GM12878 (cell line): ENCODE results near the gene TRAF2. TPM values are rescaled to one million over a fixed set of nuclear protein-coding genes. Genes with fewer than 3 reads are reported as not detected.

Experiments
- ATAC-seq: fragments of 200-7000 bp; cut with Tn5 transposase; 3 replicates; pipeline ENCODE4 v1.9.1; 2020; ENCODE audit warnings: mild to moderate bottlenecking, moderate library complexity
- BruUV-seq: library from RNA; stranded (reverse); fragments of 400-500 nt; replicated peaks from 2 replicates; lab custom pipeline; 2021; lab: Mats Ljungman, UMichigan
- CTCF ChIA-PET: fragments of 300-600 bp; sonication (Branson Sonifier 250); formaldehyde crosslinking; extraction: SDS; loops from one replicate; lab custom pipeline; 2021; ENCODE audit warnings: inconsistent platforms; lab: Yijun Ruan, JAX
- POLR2A ChIA-PET: fragments of 350-600 bp; formaldehyde crosslinking; extraction: SDS; loops from one replicate; lab custom pipeline; 2021; ENCODE audit warnings: inconsistent platforms; lab: Charles Lee
- RAD21 ChIA-PET: fragments of 300-600 bp; sonication (Branson Sonifier 250); formaldehyde crosslinking; loops from one replicate; lab custom pipeline; 2023; ENCODE audit warnings: antibody characterized with exemption; ENCODE audit not compliant: unreplicated experiment; lab: Charles Lee
- SMC1A ChIA-PET: fragments of 300-600 bp; sonication (Branson Sonifier 250); formaldehyde crosslinking; loops from one replicate; lab custom pipeline; 2023; ENCODE audit not compliant: unreplicated experiment, uncharacterized antibody; lab: Charles Lee
- DNase-seq: peaks from one replicate; pipeline ENCODE4 v3.0.0-alpha.2; 2011; ENCODE audit warnings: low read depth, low spot score
- FAIRE-seq: peaks from 3 replicates; lab custom pipeline; 2011; peaks lifted over from hg19 to GRCh38; lab: Jason Lieb, UNC
- H2AFZ ChIP-seq: 2 replicates; pipeline ENCODE4 v1.6.0; 2011; ENCODE audit warnings: low read depth, low read length, control low read depth; ENCODE audit not compliant: control insufficient read depth
- H3K27ac ChIP-seq: 2 replicates; pipeline ENCODE4 v1.5.1; 2011; ENCODE audit warnings: control low read depth; ENCODE audit not compliant: control insufficient read depth, insufficient read depth
- H3K27me3 ChIP-seq, 2 experiments: replicated peaks in 1 of 2; 2 replicates each; pipeline versions ENCODE4 v1.6.0 to v1.6.1; 2011; ENCODE audit warnings: low read length in 1 of 2; ENCODE audit not compliant: control insufficient read depth in 2 of 2, insufficient read depth in 2 of 2
- H3K36me3 ChIP-seq, 2 experiments: 2 replicates each; pipeline ENCODE4 v1.5.1; 2011; ENCODE audit warnings: low read length in 1 of 2; ENCODE audit not compliant: control insufficient read depth in 2 of 2, insufficient read depth in 2 of 2
- H3K4me1 ChIP-seq: 2 replicates; pipeline ENCODE4 v1.6.1; 2011; ENCODE audit warnings: mild to moderate bottlenecking, low read length, moderate library complexity, mixed read lengths; ENCODE audit not compliant: control insufficient read depth, insufficient read depth
- H3K4me2 ChIP-seq: 2 replicates; pipeline ENCODE4 v1.6.0; 2011; ENCODE audit warnings: control low read depth; ENCODE audit not compliant: control insufficient read depth, insufficient read depth
- H3K4me3 ChIP-seq: fragments of 200-600 bp; sonication (generic); 2 replicates; pipeline ENCODE4 v1.5.1; 2016
- H3K79me2 ChIP-seq: 2 replicates; pipeline ENCODE4 v1.6.0; 2011; ENCODE audit warnings: low read length; ENCODE audit not compliant: control insufficient read depth, insufficient read depth
- H3K9ac ChIP-seq: 2 replicates; pipeline ENCODE4 v1.8.0; 2011; ENCODE audit warnings: low read length, control low read depth, mixed read lengths; ENCODE audit not compliant: control insufficient read depth, insufficient read depth
- H3K9me3 ChIP-seq: replicated peaks from 3 replicates; pipeline ENCODE4 v1.5.1; 2011; ENCODE audit warnings: mild to moderate bottlenecking, low read length; ENCODE audit not compliant: control insufficient read depth, insufficient read depth
- H4K20me1 ChIP-seq: 2 replicates; pipeline ENCODE4 v1.6.0; 2011; ENCODE audit not compliant: control insufficient read depth, insufficient read depth
- BMI1 ChIP-seq: fragments of 450-650 bp; IDR thresholded peaks from 2 replicates; pipeline ENCODE4 v1.6.1; 2016; ENCODE audit warnings: mild to moderate bottlenecking, moderate library complexity, borderline replicate concordance
- DPF2 ChIP-seq: fragments of 450-650 bp; IDR thresholded peaks from 2 replicates; pipeline ENCODE4 v1.6.1; 2017; ENCODE audit warnings: mild to moderate bottlenecking
- ETV6 ChIP-seq, 2 experiments: fragments of 450-650 bp in 1 of 2; IDR thresholded peaks in 1 of 2; conservative IDR thresholded peaks in 1 of 2; 2 replicates each; pipeline ENCODE4 v1.6.1; 2014; ENCODE audit warnings: antibody characterized with exemption in 1 of 2, borderline replicate concordance in 1 of 2, low read depth in 1 of 2, mild to moderate bottlenecking in 1 of 2, moderate library complexity in 1 of 2
- FOXK2 ChIP-seq: fragments of 450-650 bp; IDR thresholded peaks from 2 replicates; pipeline ENCODE4 v1.6.1; 2017; ENCODE audit warnings: mild to moderate bottlenecking, moderate library complexity
- NBN ChIP-seq: fragments of 450-650 bp; IDR thresholded peaks from 2 replicates; pipeline ENCODE4 v1.6.1; 2016
- NR2F1 ChIP-seq: fragments of 450-650 bp; conservative IDR thresholded peaks from 2 replicates; pipeline ENCODE4 v1.6.1; 2017; ENCODE audit warnings: mild to moderate bottlenecking
- RAD21 ChIP-seq: IDR thresholded peaks from 2 replicates; pipeline ENCODE4 v1.6.1; 2011; ENCODE audit warnings: mild to moderate bottlenecking, low read depth, low read length, moderate library complexity; ENCODE audit not compliant: insufficient read depth
- SREBF2 ChIP-seq: IDR thresholded peaks from 2 replicates; pipeline ENCODE4 v1.6.1; 2012; ENCODE audit warnings: mild to moderate bottlenecking, low read length
- SRF ChIP-seq, 2 experiments: IDR thresholded peaks; 2 replicates each; pipeline ENCODE4 v1.6.1; 2011; ENCODE audit warnings: low read depth in 2 of 2, low read length in 2 of 2, mild to moderate bottlenecking in 1 of 2, moderate library complexity in 1 of 2
- SUPT20H ChIP-seq: IDR thresholded peaks from 2 replicates; pipeline ENCODE4 v1.6.1; 2011; ENCODE audit warnings: low read depth, mild to moderate bottlenecking, low read length, moderate library complexity, borderline replicate concordance; ENCODE audit not compliant: control insufficient read depth
- TARDBP ChIP-seq: IDR thresholded peaks from 2 replicates; pipeline ENCODE4 v1.6.1; 2016; ENCODE audit warnings: borderline replicate concordance
- YBX1 ChIP-seq: fragments of 450-650 bp; IDR thresholded peaks from 2 replicates; pipeline ENCODE4 v1.6.1; 2016; ENCODE audit warnings: antibody characterized with exemption
- ZNF207 ChIP-seq: fragments of 450-650 bp; IDR thresholded peaks from 2 replicates; pipeline ENCODE4 v1.6.1; 2014; ENCODE audit warnings: antibody characterized with exemption, mild to moderate bottlenecking, borderline replicate concordance
- ZNF384 ChIP-seq: IDR thresholded peaks from 2 replicates; pipeline ENCODE4 v1.6.1; 2012; ENCODE audit warnings: low read depth, mild to moderate bottlenecking, low read length, improper control_type of control experiment, borderline replicate concordance
- WGBS: methylation state at CpG from one replicate; pipeline ENCODE4 v1.1.6; 2016; ENCODE audit warnings: low lambda C conversion rate; ENCODE audit not compliant: insufficient replicate concordance, insufficient coverage; ENCODE audit errors: missing lambda C conversion rate; 5-methylcytosine and 5-hydroxymethylcytosine counted together
- in situ Hi-C: fragments of 300-500 bp; cut with MboI; formaldehyde crosslinking; loops from 9 replicates; pipeline ENCODE4 v1.14.3; 2018; ENCODE audit warnings: mixed read lengths
- intact Hi-C: fragments of 100-400 bp; cut with micrococcal nuclease; formaldehyde crosslinking; loops from one replicate; pipeline ENCODE4 v1.14.2; 2022; ENCODE audit not compliant: unreplicated experiment
- polyA plus RNA-seq, 11 experiments: library from polyadenylated mRNA; depleted of rRNA in 4 of 11; unstranded in 6 of 11; stranded (reverse) in 5 of 11; fragments of >200 nt; fragmentation: Nextera tagmentation in 4 of 11; fragmentation: Illumina TruSeq in 1 of 11; extraction: Ambion mirVana in 4 of 11; extraction: Trizol in 1 of 11; gene quantifications; 1 replicate in 1 of 11; 2 replicates in 10 of 11; pipeline versions ENCODE4 v1.2.1 to v1.2.3, GENCODE V29; 2011 to 2016; ENCODE audit warnings: inconsistent platforms in 2 of 11, missing spikeins in 2 of 11, low read depth in 1 of 11
- total RNA-seq, 4 experiments: library from RNA; depleted of rRNA in 3 of 4; stranded (reverse); fragments of >200 nt in 3 of 4; fragmentation: Illumina TruSeq in 1 of 4; extraction: Trizol in 1 of 4; gene quantifications; 2 replicates each; pipeline versions ENCODE4 v1.2.1 to v1.2.3, GENCODE V29; 2013 to 2021
- TF ChIP-seq, protein P1 (sequence below): IDR thresholded peaks from 2 replicates; pipeline ENCODE4 v1.6.1; 2011; ENCODE audit warnings: borderline replicate concordance, low read depth, mild to moderate bottlenecking, moderate library complexity, mixed read lengths, low read length; ENCODE audit not compliant: insufficient read depth; ENCODE audit errors: extremely low read length
- TF ChIP-seq, protein P2 (sequence below): fragments of 450-650 bp; IDR thresholded peaks from 2 replicates; pipeline ENCODE4 v1.6.1; 2014; ENCODE audit warnings: mild to moderate bottlenecking
- TF ChIP-seq, protein P3 (sequence below): fragments of 450-650 bp; IDR thresholded peaks from 2 replicates; pipeline ENCODE4 v1.6.1; 2017; ENCODE audit warnings: mild to moderate bottlenecking, moderate library complexity

TRAF2 gene
- total and polyA plus RNA-seq, 10 of the 15 experiments (the other 5 are each of a cell fraction or from before 2014, with no cell fraction given): 0.34 to 39.5 (median 18.7) TPM

DNA sequence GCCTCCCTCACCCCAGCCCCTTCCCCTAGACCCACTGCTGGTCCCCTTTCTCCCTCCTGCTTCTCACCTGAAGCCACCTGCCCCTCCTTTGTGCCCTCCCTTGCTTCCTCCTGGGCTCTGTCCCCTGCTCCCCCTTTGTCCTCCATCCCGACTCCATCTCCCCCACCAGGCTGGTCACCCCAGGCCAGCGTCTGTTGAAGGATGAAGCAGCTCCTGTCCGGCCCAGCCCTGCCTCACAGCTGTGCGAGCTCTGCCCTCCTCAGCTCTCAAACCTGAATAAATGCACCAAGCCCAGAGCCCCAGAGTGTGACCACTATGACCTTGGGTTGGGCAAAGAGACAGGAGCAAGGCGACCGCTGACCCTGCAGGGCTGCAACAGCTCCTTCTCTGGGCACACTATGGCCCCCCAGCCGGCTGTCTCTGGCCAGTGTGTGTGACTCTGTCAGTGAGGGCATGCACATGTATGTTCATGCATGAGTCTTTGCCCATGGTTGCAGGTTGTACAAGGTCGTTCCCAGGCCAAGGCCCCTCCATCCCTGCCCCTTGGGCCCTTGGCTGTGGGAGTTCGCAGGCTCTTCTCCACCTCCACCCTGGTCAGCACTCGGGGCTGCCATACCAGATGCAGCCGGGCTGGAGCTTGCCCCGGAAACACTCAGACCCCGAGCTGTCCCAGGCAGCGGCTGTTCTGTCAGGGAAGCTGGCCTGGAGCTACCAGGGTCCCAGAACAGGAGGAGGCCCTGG, 69.1 kb downstream of the TRAF2 start (continued):
- TF ChIP-seq, protein P1, sequence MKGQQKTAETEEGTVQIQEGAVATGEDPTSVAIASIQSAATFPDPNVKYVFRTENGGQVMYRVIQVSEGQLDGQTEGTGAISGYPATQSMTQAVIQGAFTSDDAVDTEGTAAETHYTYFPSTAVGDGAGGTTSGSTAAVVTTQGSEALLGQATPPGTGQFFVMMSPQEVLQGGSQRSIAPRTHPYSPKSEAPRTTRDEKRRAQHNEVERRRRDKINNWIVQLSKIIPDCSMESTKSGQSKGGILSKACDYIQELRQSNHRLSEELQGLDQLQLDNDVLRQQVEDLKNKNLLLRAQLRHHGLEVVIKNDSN: no peak
- no peak for TF ChIP-seq YBX1
- TF ChIP-seq SRF (IDR thresholded peaks at IDR 0.05; ENCODE audit: low read depth in 2 of 2, low read length in 2 of 2): no peak
- TF ChIP-seq SUPT20H: no peak
- no peak for TF ChIP-seq DPF2
- no peak for TF ChIP-seq RAD21
- TF ChIP-seq ZNF384: no peak
- TF ChIP-seq ETV6 (conservative IDR thresholded peaks at IDR 0.05 in 1 of 2, IDR thresholded peaks at IDR 0.05 in 1 of 2; ENCODE audit: borderline replicate concordance in 1 of 2, low read depth in 1 of 2): no peak
- TF ChIP-seq BMI1: no peak
- no peak for TF ChIP-seq NBN
- TF ChIP-seq FOXK2: no peak
- TF ChIP-seq NR2F1: no peak
- TF ChIP-seq TARDBP: no peak

DNA sequence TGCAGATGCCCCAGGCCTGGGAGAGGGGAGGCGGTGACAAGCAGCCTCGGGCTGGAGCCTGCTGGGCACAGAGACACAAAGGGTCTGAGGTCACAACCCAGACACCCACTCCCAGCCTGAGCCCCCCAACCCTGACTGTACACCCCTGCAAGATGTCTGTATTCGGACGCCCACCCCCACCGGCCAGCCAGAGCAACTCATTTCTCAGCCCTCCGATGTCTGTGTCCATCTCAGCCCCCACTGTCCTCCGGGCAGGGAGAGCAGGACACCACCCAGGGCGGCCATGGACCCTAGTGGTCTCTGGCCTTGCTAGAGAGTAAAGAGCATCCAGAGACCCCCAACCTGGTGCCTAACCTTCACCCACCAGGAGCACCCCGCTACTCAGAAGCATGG, 69.6 kb downstream of the TRAF2 start:
- no peak overlapping the region for H2AFZ ChIP-seq
- H3K4me2 ChIP-seq: no peak overlapping the region
- FAIRE-seq: no peak
- RAD21 ChIA-PET: no interaction called here
- no peaks in the 10 kb centered on the region for H3K4me1 ChIP-seq
- H3K9ac ChIP-seq: no peak overlapping the region
- BruUV-seq: no TSS peak
- H4K20me1 ChIP-seq: no peaks in the 10 kb centered on the region
- intact Hi-C loops (no loop called here), in situ Hi-C loops (no loop called here)
- SMC1A ChIA-PET: no interaction called here
- no peaks in the 10 kb centered on the region for H3K36me3 ChIP-seq
- no peak for DNase-seq
- POLR2A ChIA-PET: no interaction called here
- H3K4me3 ChIP-seq: no peak overlapping the region
- H3K9me3 ChIP-seq: no peaks in the 10 kb centered on the region
- no peaks in the 10 kb centered on the region for H3K27me3 ChIP-seq
- no peaks in the 10 kb centered on the region for H3K79me2 ChIP-seq
- no peak for ATAC-seq
- CTCF ChIA-PET: no interaction called here
- WGBS: 44% methylated on average over 9 of the region's 9 CpGs
- no peak overlapping the region for H3K27ac ChIP-seq
- TF ChIP-seq, protein P2, sequence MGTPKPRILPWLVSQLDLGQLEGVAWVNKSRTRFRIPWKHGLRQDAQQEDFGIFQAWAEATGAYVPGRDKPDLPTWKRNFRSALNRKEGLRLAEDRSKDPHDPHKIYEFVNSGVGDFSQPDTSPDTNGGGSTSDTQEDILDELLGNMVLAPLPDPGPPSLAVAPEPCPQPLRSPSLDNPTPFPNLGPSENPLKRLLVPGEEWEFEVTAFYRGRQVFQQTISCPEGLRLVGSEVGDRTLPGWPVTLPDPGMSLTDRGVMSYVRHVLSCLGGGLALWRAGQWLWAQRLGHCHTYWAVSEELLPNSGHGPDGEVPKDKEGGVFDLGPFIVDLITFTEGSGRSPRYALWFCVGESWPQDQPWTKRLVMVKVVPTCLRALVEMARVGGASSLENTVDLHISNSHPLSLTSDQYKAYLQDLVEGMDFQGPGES: no peak
- TF ChIP-seq SREBF2 (no peak), ZNF207 (no peak), SUPT20H (no peak)
- TF ChIP-seq, protein P3, sequence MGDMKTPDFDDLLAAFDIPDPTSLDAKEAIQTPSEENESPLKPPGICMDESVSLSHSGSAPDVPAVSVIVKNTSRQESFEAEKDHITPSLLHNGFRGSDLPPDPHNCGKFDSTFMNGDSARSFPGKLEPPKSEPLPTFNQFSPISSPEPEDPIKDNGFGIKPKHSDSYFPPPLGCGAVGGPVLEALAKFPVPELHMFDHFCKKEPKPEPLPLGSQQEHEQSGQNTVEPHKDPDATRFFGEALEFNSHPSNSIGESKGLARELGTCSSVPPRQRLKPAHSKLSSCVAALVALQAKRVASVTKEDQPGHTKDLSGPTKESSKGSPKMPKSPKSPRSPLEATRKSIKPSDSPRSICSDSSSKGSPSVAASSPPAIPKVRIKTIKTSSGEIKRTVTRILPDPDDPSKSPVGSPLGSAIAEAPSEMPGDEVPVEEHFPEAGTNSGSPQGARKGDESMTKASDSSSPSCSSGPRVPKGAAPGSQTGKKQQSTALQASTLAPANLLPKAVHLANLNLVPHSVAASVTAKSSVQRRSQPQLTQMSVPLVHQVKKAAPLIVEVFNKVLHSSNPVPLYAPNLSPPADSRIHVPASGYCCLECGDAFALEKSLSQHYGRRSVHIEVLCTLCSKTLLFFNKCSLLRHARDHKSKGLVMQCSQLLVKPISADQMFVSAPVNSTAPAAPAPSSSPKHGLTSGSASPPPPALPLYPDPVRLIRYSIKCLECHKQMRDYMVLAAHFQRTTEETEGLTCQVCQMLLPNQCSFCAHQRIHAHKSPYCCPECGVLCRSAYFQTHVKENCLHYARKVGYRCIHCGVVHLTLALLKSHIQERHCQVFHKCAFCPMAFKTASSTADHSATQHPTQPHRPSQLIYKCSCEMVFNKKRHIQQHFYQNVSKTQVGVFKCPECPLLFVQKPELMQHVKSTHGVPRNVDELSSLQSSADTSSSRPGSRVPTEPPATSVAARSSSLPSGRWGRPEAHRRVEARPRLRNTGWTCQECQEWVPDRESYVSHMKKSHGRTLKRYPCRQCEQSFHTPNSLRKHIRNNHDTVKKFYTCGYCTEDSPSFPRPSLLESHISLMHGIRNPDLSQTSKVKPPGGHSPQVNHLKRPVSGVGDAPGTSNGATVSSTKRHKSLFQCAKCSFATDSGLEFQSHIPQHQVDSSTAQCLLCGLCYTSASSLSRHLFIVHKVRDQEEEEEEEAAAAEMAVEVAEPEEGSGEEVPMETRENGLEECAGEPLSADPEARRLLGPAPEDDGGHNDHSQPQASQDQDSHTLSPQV: no peak
